Caco-2 (cell line): ENCODE results near the gene SPECC1. TPM values are rescaled to one million over a fixed set of nuclear protein-coding genes. Genes with fewer than 3 reads are reported as not detected.

Experiments used
- BruUV-seq: library from RNA; stranded (reverse); fragments of 400-500 nt; replicated peaks from 2 replicates; lab custom pipeline; 2021; lab: Mats Ljungman, UMichigan
- CTCF ChIA-PET: fragments of 300-600 bp; sonication (Branson Sonifier 250); formaldehyde crosslinking; loops from one replicate; lab custom pipeline; 2022; ENCODE audit warnings: antibody characterized with exemption; lab: Charles Lee
- POLR2A ChIA-PET: fragments of 300-600 bp; sonication (Branson Sonifier 250); formaldehyde crosslinking; loops from one replicate; lab custom pipeline; 2022; ENCODE audit warnings: antibody characterized with exemption; lab: Charles Lee
- DNase-seq, 2 experiments: peaks; one replicate each; pipeline versions ENCODE4 v3.0.0 to v3.0.0-alpha.2; 2020 to 2022
- H3K27me3 ChIP-seq: replicated peaks from 2 replicates; pipeline ENCODE4 v1.6.0; 2011; ENCODE audit warnings: low read length; ENCODE audit not compliant: control insufficient read depth, insufficient read depth
- H3K36me3 ChIP-seq: 2 replicates; pipeline ENCODE4 v1.5.1; 2011; ENCODE audit warnings: low read length; ENCODE audit not compliant: control insufficient read depth, insufficient read depth
- H3K4me1 ChIP-seq: fragments of 250-450 bp; sonication (Bioruptor Pico); 2 replicates; pipeline ENCODE4 v1.5.1; 2020; ENCODE audit warnings: mild to moderate bottlenecking
- H3K4me3 ChIP-seq: 2 replicates; pipeline ENCODE4 v1.5.1; 2011; ENCODE audit warnings: low read depth, mild to moderate bottlenecking, control low read depth, low read length
- H3K9me3 ChIP-seq: fragments of 250-450 bp; sonication (Bioruptor Pico); 2 replicates; pipeline ENCODE4 v1.5.1; 2020; ENCODE audit warnings: mild to moderate bottlenecking, moderate library complexity
- H3K27ac Mint-ChIP-seq: one replicate; pipeline ENCODE4 v1.8.0; 2022; ENCODE audit warnings: mixed read lengths; ENCODE audit not compliant: unreplicated experiment
- H3K27me3 Mint-ChIP-seq: one replicate; pipeline ENCODE4 v1.8.0; 2022; ENCODE audit warnings: mixed read lengths; ENCODE audit not compliant: insufficient read depth, unreplicated experiment
- H3K36me3 Mint-ChIP-seq: one replicate; pipeline ENCODE4 v1.8.0; 2022; ENCODE audit warnings: mild to moderate bottlenecking, mixed read lengths; ENCODE audit not compliant: insufficient read depth, unreplicated experiment
- H3K4me1 Mint-ChIP-seq: one replicate; pipeline ENCODE4 v1.8.0; 2022; ENCODE audit warnings: low read depth, mixed read lengths; ENCODE audit not compliant: unreplicated experiment
- H3K4me3 Mint-ChIP-seq: one replicate; pipeline ENCODE4 v1.8.0; 2022; ENCODE audit warnings: mild to moderate bottlenecking, moderate library complexity, mixed read lengths; ENCODE audit not compliant: unreplicated experiment
- H3K9me3 Mint-ChIP-seq: one replicate; pipeline ENCODE4 v1.8.0; 2022; ENCODE audit warnings: mixed read lengths; ENCODE audit not compliant: unreplicated experiment
- CTCF ChIP-seq, 2 experiments: fragments of 200-600 bp in 1 of 2; IDR thresholded peaks; 1 replicate in 1 of 2; 2 replicates in 1 of 2; pipeline versions ENCODE4 v1.5.1 to v1.8.0; 2011 to 2022; ENCODE audit warnings: antibody characterized with exemption in 1 of 2, control low read depth in 1 of 2, inconsistent platforms in 1 of 2, low read depth in 1 of 2, low read length in 1 of 2, mild to moderate bottlenecking in 1 of 2, moderate library complexity in 1 of 2; ENCODE audit not compliant: insufficient read depth in 1 of 2, severe bottlenecking in 1 of 2, unreplicated experiment in 1 of 2
- intact Hi-C: fragments of 100-400 bp; cut with micrococcal nuclease; formaldehyde crosslinking; loops from one replicate; pipeline ENCODE4 v1.10.0; 2022; ENCODE audit not compliant: unreplicated experiment
- total RNA-seq: library from RNA; stranded (reverse); gene quantifications from 2 replicates; pipeline ENCODE4 v1.2.3, GENCODE V29; 2022

The SPECC1 gene
- total RNA-seq, 1 experiment from 2014 or later: 123 TPM

DNA sequence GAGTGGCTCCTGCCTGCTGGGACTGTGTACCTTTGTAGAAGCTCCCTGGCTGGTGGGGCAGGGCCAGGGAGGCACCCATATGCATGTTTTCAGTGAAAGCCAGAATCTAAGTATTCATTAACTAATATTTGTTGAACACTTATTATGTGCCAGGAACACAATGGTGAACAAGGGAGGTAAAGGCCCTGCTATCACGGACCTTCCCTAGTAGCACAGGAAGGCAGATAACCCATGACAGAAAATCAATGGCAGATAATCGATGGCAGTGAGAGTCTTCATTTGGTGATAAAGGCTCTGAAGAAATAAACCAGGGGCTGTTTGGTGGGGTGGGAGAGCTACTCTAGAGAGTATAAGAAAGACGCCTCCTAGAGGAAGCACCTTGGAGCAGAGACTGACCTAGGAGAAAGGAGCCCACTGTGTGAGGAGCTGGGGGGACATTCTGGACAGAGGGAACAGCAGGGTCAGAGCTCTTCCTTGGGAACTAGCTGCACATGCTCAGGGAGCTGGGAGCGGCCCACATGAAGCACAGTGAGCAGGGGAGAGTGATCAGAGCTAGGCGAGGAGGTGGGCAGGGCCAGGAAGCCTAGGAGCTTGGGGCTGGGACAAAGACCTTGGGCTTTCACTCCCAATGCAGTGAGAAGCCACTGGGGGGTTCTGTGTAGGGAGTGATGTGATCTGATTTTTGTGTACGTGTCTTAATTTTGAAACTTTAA, 78.5 kb downstream of the SPECC1 start:
- TF ChIP-seq CTCF (IDR thresholded peaks at IDR 0.05; ENCODE audit: insufficient read depth in 1 of 2, low read depth in 1 of 2, low read length in 1 of 2, severe bottlenecking in 1 of 2, unreplicated experiment in 1 of 2): no peak
- Histone ChIP-seq H3K4me1 (no peaks in the 10 kb centered on the region), H3K9me3 (no peaks in the 10 kb centered on the region), H3K4me3 (no peak overlapping the region), H3K27me3 (no peaks in the 10 kb centered on the region), H3K36me3 (no peaks in the 10 kb centered on the region)
- Mint-ChIP-seq H3K9me3 (no peaks in the 10 kb centered on the region), H3K27me3 (peaks cover 13% of the 10 kb centered on the region), H3K27ac (no peak overlapping the region), H3K4me1 (no peaks in the 10 kb centered on the region), H3K4me3 (no peak overlapping the region), H3K36me3 (no peaks in the 10 kb centered on the region)
- DNase-seq: no peak
- CTCF ChIA-PET: no interaction called here
- POLR2A ChIA-PET: no interaction called here
- BruUV-seq: no TSS peak
- intact Hi-C loops: no loop called here

GRCh38 chr17:20089756-20090547, 80.8 kb downstream of the SPECC1 start:
- no peak overlapping the region for H3K27ac Mint-ChIP-seq
- TF ChIP-seq CTCF (IDR thresholded peaks at IDR 0.05; ENCODE audit: insufficient read depth in 1 of 2, low read depth in 1 of 2, low read length in 1 of 2, severe bottlenecking in 1 of 2, unreplicated experiment in 1 of 2): no peak
- CTCF ChIA-PET: interaction anchor here (0.6 kb wide), 1 partner anchor 710 kb away, joined by 3 read pairs; no protein-coding TSS in a partner anchor
- POLR2A ChIA-PET: no interaction called here
- H3K9me3 ChIP-seq: no peaks in the 10 kb centered on the region
- no peaks in the 10 kb centered on the region for H3K4me1 ChIP-seq
- no peaks in the 10 kb centered on the region; the same call in 1 of the 2 replicates for H3K27me3 ChIP-seq
- no peaks in the 10 kb centered on the region for H3K9me3 Mint-ChIP-seq
- no peaks in the 10 kb centered on the region for H3K36me3 Mint-ChIP-seq
- BruUV-seq: no TSS peak
- intact Hi-C loops: no loop called here
- DNase-seq: no peak
- no peak overlapping the region for H3K4me3 ChIP-seq
- H3K27me3 Mint-ChIP-seq: peaks cover 14% of the 10 kb centered on the region
- no peak overlapping the region for H3K4me3 Mint-ChIP-seq
- H3K4me1 Mint-ChIP-seq: no peaks in the 10 kb centered on the region
- no peaks in the 10 kb centered on the region for H3K36me3 ChIP-seq

GRCh38 chr17:20091174-20092029, 82.2 kb downstream of the SPECC1 start:
- Histone ChIP-seq H3K27me3 (no peaks in the 10 kb centered on the region; the same call in 1 of the 2 replicates), H3K4me1 (no peaks in the 10 kb centered on the region), H3K36me3 (no peaks in the 10 kb centered on the region), H3K9me3 (no peaks in the 10 kb centered on the region), H3K4me3 (no peak overlapping the region)
- no TSS peak for BruUV-seq
- Mint-ChIP-seq H3K4me1 (no peaks in the 10 kb centered on the region), H3K9me3 (no peaks in the 10 kb centered on the region), H3K4me3 (no peak overlapping the region), H3K27ac (no peak overlapping the region), H3K36me3 (no peaks in the 10 kb centered on the region), H3K27me3 (peaks cover 16% of the 10 kb centered on the region)
- POLR2A ChIA-PET: no interaction called here
- TF ChIP-seq CTCF (IDR thresholded peaks at IDR 0.05; ENCODE audit: insufficient read depth in 1 of 2, low read depth in 1 of 2, low read length in 1 of 2, severe bottlenecking in 1 of 2, unreplicated experiment in 1 of 2): no peak
- CTCF ChIA-PET: interaction anchor here (1.3 kb wide), 1 partner anchor 98 kb away, joined by 4 read pairs; no protein-coding TSS in a partner anchor
- intact Hi-C loops: no loop called here
- DNase-seq: no peak
